H1 (cell line): ENCODE measurements around the gene CALY. TPM values are rescaled to one million over a fixed set of nuclear protein-coding genes. Genes with fewer than 3 reads are reported as not detected.

Experiments
- CTCF ChIA-PET: fragments of 300-600 bp; sonication (Branson Sonifier 250); formaldehyde crosslinking; loops from one replicate; lab custom pipeline; 2021; ENCODE audit not compliant: partially characterized antibody; lab: Charles Lee
- POLR2A ChIA-PET: fragments of 300-600 bp; sonication (Branson Sonifier 250); formaldehyde crosslinking; loops from one replicate; lab custom pipeline; 2021; ENCODE audit warnings: inconsistent platforms; ENCODE audit not compliant: partially characterized antibody; lab: Charles Lee
- DNase-seq, 2 experiments: peaks; one replicate each; pipeline versions ENCODE4 v3.0.0 to v3.0.0-alpha.2; 2010 to 2022; ENCODE audit warnings: low spot score in 2 of 2, low read depth in 1 of 2, mixed read lengths in 1 of 2
- FAIRE-seq: peaks from 2 replicates; lab custom pipeline; 2011; peaks lifted over from hg19 to GRCh38; lab: Jason Lieb, UNC
- H2AFZ ChIP-seq: 2 replicates; pipeline ENCODE4 v1.8.1; 2012; ENCODE audit warnings: low read length, inconsistent platforms
- H2AK5ac ChIP-seq: 2 replicates; pipeline ENCODE4 v1.6.1; 2013; ENCODE audit warnings: low read depth, low read length
- H2BK120ac ChIP-seq: replicated peaks from 2 replicates; pipeline ENCODE3; 2013; ENCODE audit warnings: low read depth, low read length, inconsistent platforms
- H2BK12ac ChIP-seq: 2 replicates; pipeline ENCODE4 v1.6.1; 2013; ENCODE audit warnings: low read depth, low read length
- H2BK15ac ChIP-seq: 2 replicates; pipeline ENCODE4 v1.6.1; 2013; ENCODE audit warnings: low read length
- H2BK20ac ChIP-seq: 2 replicates; pipeline ENCODE4 v1.6.1; 2013; ENCODE audit warnings: low read length
- H2BK5ac ChIP-seq: 2 replicates; pipeline ENCODE4 v1.6.1; 2013; ENCODE audit warnings: low read depth, low read length
- H3K14ac ChIP-seq: 2 replicates; pipeline ENCODE4 v1.6.1; 2013; ENCODE audit warnings: inconsistent platforms; ENCODE audit not compliant: insufficient read length
- H3K18ac ChIP-seq: 2 replicates; pipeline ENCODE4 v1.6.1; 2013; ENCODE audit warnings: low read length; ENCODE audit errors: extremely low read depth
- H3K23ac ChIP-seq: 2 replicates; pipeline ENCODE4 v1.6.1; 2013; ENCODE audit warnings: inconsistent platforms; ENCODE audit not compliant: insufficient read length
- H3K23me2 ChIP-seq: 2 replicates; pipeline ENCODE4 v1.6.1; 2013; ENCODE audit warnings: low read depth, low read length
- H3K27ac ChIP-seq: 2 replicates; pipeline ENCODE4 v1.6.1; 2011; ENCODE audit warnings: low read depth, low read length, inconsistent platforms
- H3K27me3 ChIP-seq, 4 experiments: replicated peaks in 1 of 4; 1 replicate in 1 of 4; 2 replicates in 3 of 4; pipeline versions ENCODE4 v1.6.1 to v1.8.1; 2011 to 2013; ENCODE audit warnings: low read length in 3 of 4, mild to moderate bottlenecking in 3 of 4, inconsistent platforms in 2 of 4, mixed read lengths in 2 of 4, moderate library complexity in 1 of 4; ENCODE audit not compliant: control insufficient read depth in 3 of 4, insufficient read depth in 3 of 4; ENCODE audit errors: extremely low read depth in 1 of 4
- H3K36me3 ChIP-seq, 4 experiments: 2 replicates each; pipeline versions ENCODE4 v1.6.1 to v1.8.1; 2011 to 2013; ENCODE audit warnings: mild to moderate bottlenecking in 4 of 4, low read length in 3 of 4, moderate library complexity in 2 of 4, control low read depth in 1 of 4, inconsistent platforms in 1 of 4; ENCODE audit not compliant: insufficient read depth in 4 of 4, control insufficient read depth in 2 of 4
- H3K4ac ChIP-seq: replicated peaks from 2 replicates; pipeline ENCODE3; 2013; ENCODE audit warnings: low read length, low read depth, mixed read lengths, inconsistent platforms; ENCODE audit not compliant: insufficient read length
- H3K4me1 ChIP-seq, 4 experiments: replicated peaks in 1 of 4; 1 replicate in 1 of 4; 2 replicates in 3 of 4; pipeline versions ENCODE4 v1.6.1 to v1.8.1; 2011 to 2013; ENCODE audit warnings: low read length in 3 of 4, inconsistent platforms in 2 of 4, mixed read lengths in 1 of 4; ENCODE audit not compliant: insufficient read depth in 4 of 4, control insufficient read depth in 3 of 4
- H3K4me2 ChIP-seq, 2 experiments: 2 replicates each; pipeline versions ENCODE4 v1.6.1 to v1.8.1; 2011 to 2013; ENCODE audit warnings: low read depth in 2 of 2, low read length in 2 of 2, control low read depth in 1 of 2, inconsistent platforms in 1 of 2, mild to moderate bottlenecking in 1 of 2; ENCODE audit not compliant: insufficient read depth in 1 of 2
- H3K4me3 ChIP-seq, 4 experiments: fragments of 200-600, 300-600 bp in 1 of 4; sonication (generic), shearing (Covaris generic), sonication (Bioruptor Twin) in 1 of 4; 2 replicates each; pipeline versions ENCODE4 v1.5.1 to v1.8.1; 2011 to 2016; ENCODE audit warnings: low read length in 4 of 4, low read depth in 3 of 4, control low read depth in 2 of 4, inconsistent platforms in 2 of 4, mild to moderate bottlenecking in 2 of 4, mixed read lengths in 1 of 4, moderate library complexity in 1 of 4; ENCODE audit not compliant: insufficient read depth in 2 of 4; ENCODE audit errors: extremely low read depth in 1 of 4
- H3K56ac ChIP-seq: replicated peaks from 2 replicates; pipeline ENCODE3; 2013; ENCODE audit warnings: low read depth, mild to moderate bottlenecking, mixed read lengths, low read length, inconsistent platforms; ENCODE audit not compliant: insufficient read length
- H3K79me1 ChIP-seq: 2 replicates; pipeline ENCODE4 v1.6.1; 2013; ENCODE audit warnings: low read depth, low read length, control low read depth
- H3K79me2 ChIP-seq, 2 experiments: 2 replicates each; pipeline versions ENCODE4 v1.6.1 to v1.8.1; 2012 to 2013; ENCODE audit warnings: low read length in 2 of 2, mild to moderate bottlenecking in 2 of 2, inconsistent platforms in 1 of 2; ENCODE audit not compliant: insufficient read depth in 2 of 2, control insufficient read depth in 1 of 2
- H3K9ac ChIP-seq, 4 experiments: replicated peaks in 1 of 4; 1 replicate in 1 of 4; 2 replicates in 3 of 4; pipeline versions ENCODE4 v1.6.1 to v1.8.1; 2011 to 2013; ENCODE audit warnings: low read depth in 3 of 4, low read length in 3 of 4, control low read depth in 2 of 4, mild to moderate bottlenecking in 2 of 4, moderate library complexity in 2 of 4, inconsistent platforms in 1 of 4; ENCODE audit errors: extremely low read depth in 1 of 4
- H3K9me3 ChIP-seq, 2 experiments: 2 replicates each; pipeline versions ENCODE4 v1.6.1 to v1.8.1; 2012 to 2013; ENCODE audit warnings: mild to moderate bottlenecking in 2 of 2, moderate library complexity in 2 of 2, control low read depth in 1 of 2, inconsistent platforms in 1 of 2, low read depth in 1 of 2, low read length in 1 of 2, mixed read lengths in 1 of 2; ENCODE audit not compliant: insufficient read depth in 2 of 2
- H4K20me1 ChIP-seq, 2 experiments: replicated peaks in 1 of 2; 2 replicates each; pipeline versions ENCODE3 to v1.8.1; 2011 to 2013; ENCODE audit warnings: inconsistent platforms in 2 of 2, low read length in 2 of 2, mild to moderate bottlenecking in 1 of 2; ENCODE audit not compliant: insufficient read depth in 2 of 2, control insufficient read depth in 1 of 2
- H4K5ac ChIP-seq: 2 replicates; pipeline ENCODE4 v1.6.1; 2013; ENCODE audit warnings: low read length, low read depth, mixed read lengths, inconsistent platforms; ENCODE audit not compliant: insufficient read length
- H4K8ac ChIP-seq: 2 replicates; pipeline ENCODE4 v1.8.0; 2013; ENCODE audit warnings: mild to moderate bottlenecking, moderate library complexity, low read length, inconsistent platforms; ENCODE audit not compliant: insufficient read depth; ENCODE audit errors: extremely low read depth
- H4K91ac ChIP-seq: replicated peaks from 2 replicates; pipeline ENCODE3; 2013; ENCODE audit warnings: low read length, mixed read lengths, inconsistent platforms; ENCODE audit not compliant: insufficient read length
- CEBPB ChIP-seq: IDR thresholded peaks from 2 replicates; pipeline ENCODE4 v1.6.1; 2012; ENCODE audit warnings: low read depth, low read length
- POU5F1 ChIP-seq: IDR thresholded peaks from 2 replicates; pipeline ENCODE4 v1.6.1; 2011; ENCODE audit warnings: low read depth, mild to moderate bottlenecking, low read length, moderate library complexity
- SRF ChIP-seq: IDR thresholded peaks from 2 replicates; pipeline ENCODE4 v1.6.1; 2011; ENCODE audit warnings: mild to moderate bottlenecking, low read depth, low read length, moderate library complexity
- SUZ12 ChIP-seq: fragments of 200-600 bp; sonication (generic); IDR thresholded peaks from 2 replicates; pipeline ENCODE4 v1.6.1; 2012; ENCODE audit warnings: mild to moderate bottlenecking, inconsistent platforms, low read length, moderate library complexity, mixed read lengths
- WGBS, 2 experiments: shearing (Covaris generic) in 1 of 2; methylation state at CpG; one replicate each; pipeline versions ENCODE4 v1.1.6 to v1.1.7; 2013 to 2015; ENCODE audit warnings: low lambda C conversion rate in 2 of 2, mixed read lengths in 2 of 2, inconsistent platforms in 1 of 2, low coverage in 1 of 2, missing lambda C conversion rate in 1 of 2; ENCODE audit not compliant: insufficient replicate concordance in 2 of 2, insufficient coverage in 1 of 2, insufficient read length in 1 of 2; ENCODE audit errors: extremely low coverage in 1 of 2, missing lambda C conversion rate in 1 of 2; 5-methylcytosine and 5-hydroxymethylcytosine counted together
- polyA plus RNA-seq, 7 experiments: library from polyadenylated mRNA; depleted of rRNA in 3 of 7; stranded (reverse) in 5 of 7; unstranded in 2 of 7; fragments of >200 nt in 5 of 7; fragments of 200-250 nt in 2 of 7; gene quantifications; 1 replicate in 5 of 7; 2 replicates in 1 of 7; 4 replicates in 1 of 7; pipeline versions ENCODE4 v1.2.1 to v1.2.3, GENCODE V29; 2011 to 2013; ENCODE audit warnings: missing spikeins in 2 of 7, mixed read lengths in 2 of 7
- total RNA-seq: library from RNA; stranded (reverse); fragmentation: NEBNext Ultra II Directional; extraction: Animal tissue kit (Norgen Biotek cat#: 25700); gene quantifications from 2 replicates; pipeline ENCODE4 v1.2.1, GENCODE V29; 2021
- TF ChIP-seq, protein P1 (sequence below): IDR thresholded peaks from 2 replicates; pipeline ENCODE4 v1.6.1; 2012; ENCODE audit warnings: inconsistent platforms

Gene CALY
- total and polyA plus RNA-seq, 2 of the 8 experiments (the other 6 are each of a cell fraction or from before 2014, with no cell fraction given) = 1.3 to 1.5 TPM

- ChIA-PET CTCF (interaction anchor here (0.5 to 0.7 kb wide), 2 partner anchors 12 to 29 kb away, joined by 3 read pairs; no protein-coding TSS in a partner anchor), POLR2A (interaction anchor here (0.8 kb wide), 1 partner anchor 33 kb away, joined by 3 read pairs; no protein-coding TSS in a partner anchor)
- H4K8ac ChIP-seq = no peak overlapping the region
- no peaks in the 10 kb centered on the region; a peak in 1 of 8 replicates for H3K36me3 ChIP-seq
- H2BK120ac ChIP-seq = no peak overlapping the region
- H3K56ac ChIP-seq = no peak overlapping the region
- whole genome bisulfite sequencing, 2 experiments = 86% methylated on average over 10 of the region's 30 CpGs; no CpG with 5 or more reads in 1 of the 2 experiments
- H2AFZ ChIP-seq = no peak overlapping the region
- H3K27me3 ChIP-seq = peaks cover 30 to 78% (median 68%) of the 10 kb centered on the region in 4 experiments
- no peak overlapping the region for H3K4me2 ChIP-seq
- no peak overlapping the region for H2BK5ac ChIP-seq
- no peak overlapping the region for H2BK15ac ChIP-seq
- H3K9ac ChIP-seq = no peak overlapping the region
- H3K79me1 ChIP-seq = no peaks in the 10 kb centered on the region
- H3K4me3 ChIP-seq = no peak overlapping the region
- H3K79me2 ChIP-seq = no peaks in the 10 kb centered on the region
- DNase-seq = no peak
- H3K14ac ChIP-seq = no peak overlapping the region
- H3K4me1 ChIP-seq = peaks cover 0 to 18% (median 7%) of the 10 kb centered on the region in 4 experiments; a peak in 6 of 7 replicates
- H3K4ac ChIP-seq = no peak overlapping the region
- H4K91ac ChIP-seq = no peak overlapping the region
- H3K23ac ChIP-seq = no peak overlapping the region
- TF ChIP-seq, protein P1, sequence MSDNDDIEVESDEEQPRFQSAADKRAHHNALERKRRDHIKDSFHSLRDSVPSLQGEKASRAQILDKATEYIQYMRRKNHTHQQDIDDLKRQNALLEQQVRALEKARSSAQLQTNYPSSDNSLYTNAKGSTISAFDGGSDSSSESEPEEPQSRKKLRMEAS = no peak
- TF ChIP-seq CEBPB (no peak), SUZ12 (no peak), SRF (no peak), POU5F1 (no peak)
- H3K18ac ChIP-seq = no peak overlapping the region
- H3K9me3 ChIP-seq = peaks cover 0 to 12% of the 10 kb centered on the region in 2 experiments; a peak in 1 of 4 replicates
- no peak overlapping the region for H2BK12ac ChIP-seq
- H3K23me2 ChIP-seq = peaks cover 18% of the 10 kb centered on the region; the same call in 1 of the 2 replicates
- H2BK20ac ChIP-seq = no peak overlapping the region
- peaks cover 0 to 9% of the 10 kb centered on the region in 2 experiments for H4K20me1 ChIP-seq
- no peak overlapping the region for H4K5ac ChIP-seq
- H2AK5ac ChIP-seq = no peak overlapping the region
- FAIRE-seq = no peak
- no peak overlapping the region for H3K27ac ChIP-seq
Observed at GRCh38 chr10:133332936-133333699, 3.6 kb downstream of the CALY start.
